Fibroblast of lung (primary cell): Measurements from ENCODE around the gene ATG7.

ENCODE experiments used
- EZH2 ChIP-seq: IDR thresholded peaks from 2 replicates; pipeline ENCODE4 v1.5.1; 2012; ENCODE audit warnings: low read length, control low read depth, mild to moderate bottlenecking; ENCODE audit errors: missing control alignments
- TF ChIP-seq, protein P1 (sequence below), 2 donors: IDR thresholded peaks in 1 of 2; conservative IDR thresholded peaks in 1 of 2; 1 replicate in 1 of 2; 2 replicates in 1 of 2; pipeline ENCODE4 v1.5.1; 2011 to 2012; ENCODE audit warnings: low read length in 2 of 2, control low read depth in 1 of 2, inconsistent platforms in 1 of 2, low read depth in 1 of 2, mild to moderate bottlenecking in 1 of 2

DNA sequence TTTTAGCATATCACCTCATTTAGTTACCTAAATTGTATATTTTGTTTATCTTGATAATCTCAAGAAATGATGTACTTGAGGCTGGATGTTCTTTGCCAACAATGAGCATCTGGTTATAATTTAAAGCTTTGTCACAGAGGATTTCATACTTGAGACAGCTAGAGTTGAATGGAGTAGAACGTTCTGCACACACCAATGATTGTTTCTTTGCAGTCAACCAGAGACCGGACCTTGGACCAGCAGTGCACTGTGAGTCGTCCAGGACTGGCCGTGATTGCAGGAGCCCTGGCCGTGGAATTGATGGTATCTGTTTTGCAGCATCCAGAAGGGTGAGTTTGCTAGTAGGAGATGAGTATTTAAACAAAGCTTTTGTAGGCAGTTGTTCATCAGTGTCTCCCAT is 90.4 kb downstream of the ATG7 start:
- TF ChIP-seq, protein P1, sequence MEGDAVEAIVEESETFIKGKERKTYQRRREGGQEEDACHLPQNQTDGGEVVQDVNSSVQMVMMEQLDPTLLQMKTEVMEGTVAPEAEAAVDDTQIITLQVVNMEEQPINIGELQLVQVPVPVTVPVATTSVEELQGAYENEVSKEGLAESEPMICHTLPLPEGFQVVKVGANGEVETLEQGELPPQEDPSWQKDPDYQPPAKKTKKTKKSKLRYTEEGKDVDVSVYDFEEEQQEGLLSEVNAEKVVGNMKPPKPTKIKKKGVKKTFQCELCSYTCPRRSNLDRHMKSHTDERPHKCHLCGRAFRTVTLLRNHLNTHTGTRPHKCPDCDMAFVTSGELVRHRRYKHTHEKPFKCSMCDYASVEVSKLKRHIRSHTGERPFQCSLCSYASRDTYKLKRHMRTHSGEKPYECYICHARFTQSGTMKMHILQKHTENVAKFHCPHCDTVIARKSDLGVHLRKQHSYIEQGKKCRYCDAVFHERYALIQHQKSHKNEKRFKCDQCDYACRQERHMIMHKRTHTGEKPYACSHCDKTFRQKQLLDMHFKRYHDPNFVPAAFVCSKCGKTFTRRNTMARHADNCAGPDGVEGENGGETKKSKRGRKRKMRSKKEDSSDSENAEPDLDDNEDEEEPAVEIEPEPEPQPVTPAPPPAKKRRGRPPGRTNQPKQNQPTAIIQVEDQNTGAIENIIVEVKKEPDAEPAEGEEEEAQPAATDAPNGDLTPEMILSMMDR (conservative IDR thresholded peaks at IDR 0.05 in 1 of 2, IDR thresholded peaks at IDR 0.05 in 1 of 2; ENCODE audit: low read depth in 1 of 2, low read length in 2 of 2): no peak
- TF ChIP-seq EZH2: no peak
